ENCODE data around the gene LARP7.

Gene LARP7

GRCh38 chr4:112706840-112707207 lies 69.9 kb downstream of the LARP7 start:
- no peaks in the 10 kb centered on the region for H4K20me1 ChIP-seq (ENCODE audit: low read depth, low read length)
- no peaks in the 10 kb centered on the region for H3K36me3 ChIP-seq (ENCODE audit: low read length)
- no peak overlapping the region for H3K4me3 ChIP-seq (ENCODE audit: insufficient read depth, low read length, poor library complexity, severe bottlenecking)
- no peaks in the 10 kb centered on the region for H3K27me3 ChIP-seq (ENCODE audit: low read length)
- no peaks in the 10 kb centered on the region for H3K79me2 ChIP-seq (ENCODE audit: insufficient read depth, low read length)
- 0 out of 2 replicates have a peak overlapping the region, but pooled peaks have one; percentile 49 for H3K9ac ChIP-seq (ENCODE audit: low read length)
- no peak overlapping the region for H3K27ac ChIP-seq (ENCODE audit: low read depth, low read length)
- peak overlapping the region; percentile 55 for H3K4me2 ChIP-seq (ENCODE audit: low read depth, low read length, poor library complexity, severe bottlenecking)
- peak overlapping the region; percentile 71 for H2AFZ ChIP-seq (ENCODE audit: low read depth, low read length, severe bottlenecking)
- no peaks in the 10 kb centered on the region for H3F3A ChIP-seq (ENCODE audit: insufficient read depth)
- H3K9me3 ChIP-seq (ENCODE audit: insufficient read depth, low read length): no peaks in the 10 kb centered on the region
- TF ChIP-seq CTCF (IDR thresholded peaks at IDR 0.05; ENCODE audit: insufficient read depth, low read length, poor library complexity, severe bottlenecking): no peak
- H3K9me2 ChIP-seq (replicated peaks; ENCODE audit: insufficient read depth, low read length): no peaks in the 10 kb centered on the region

Measured in SU-DHL-6 (cell line).